Measurements from ENCODE around the gene RFK.
"Not testable (repeated sequence)": the region's sequence is repeated elsewhere in the genome, so short reads cannot be mapped to it uniquely, and the experiment has no call there.

Gene RFK

DNA sequence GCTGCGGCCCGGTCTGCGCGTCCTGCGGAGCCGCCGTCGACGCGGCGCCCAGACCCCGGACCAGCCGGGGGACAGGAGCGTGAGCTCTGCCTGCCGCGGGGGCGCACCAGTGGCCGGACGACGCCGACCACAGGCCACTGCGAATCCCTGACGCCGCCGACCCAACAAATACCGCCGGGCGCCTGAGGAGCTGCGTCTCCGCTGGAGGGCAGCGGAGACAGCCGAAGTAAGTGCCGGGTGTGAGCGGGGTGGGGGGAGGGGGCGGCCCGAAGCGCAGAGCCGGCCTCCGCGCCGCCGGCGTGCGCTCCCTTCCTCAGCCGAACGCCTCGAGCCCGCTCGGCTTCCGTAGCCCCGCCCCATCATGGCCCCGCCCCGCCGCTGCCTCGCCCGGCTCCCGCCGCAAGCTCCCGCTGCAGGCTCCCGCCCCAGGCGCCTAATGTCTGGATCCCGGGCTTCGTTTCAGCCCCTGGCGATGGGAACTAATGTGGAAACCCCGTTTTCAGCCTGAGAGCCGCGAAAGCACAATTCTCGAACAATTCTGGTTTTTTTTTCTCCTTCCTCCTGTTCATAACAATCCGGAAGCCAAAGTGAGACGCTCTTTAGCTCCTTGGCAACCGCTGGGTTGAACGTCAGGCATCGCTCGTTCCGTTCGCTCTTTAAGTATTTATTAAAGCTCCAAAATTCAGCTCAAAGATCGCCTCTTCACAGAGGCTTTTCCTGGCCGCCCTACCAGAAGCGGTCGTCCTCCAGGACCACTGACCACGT is at the start of gene RFK:
Gene RFK (minus strand): TSS at position 232 of the 765 bp plus-strand sequence. CDS start 255 bp downstream, outside the sequence.
- Histone ChIP-seq H3K36me3 (ENCODE audit: control insufficient read depth, insufficient read depth, low read length) (no peaks in the 10 kb centered on the region), H3K4me3 (ENCODE audit: low read depth, low read length) (peak within 1 kb of the TSS; percentile 96), H3K27me3 (ENCODE audit: control insufficient read depth, insufficient read depth, low read length) (peaks cover 2% of the 10 kb centered on the region), H3K9me3 (ENCODE audit: control insufficient read depth, insufficient read depth, low read length) (no peaks in the 10 kb centered on the region), H3K4me1 (ENCODE audit: control insufficient read depth, insufficient read depth, low read length) (no peaks in the 10 kb centered on the region), H3K9ac (ENCODE audit: low read depth, low read length) (peak within 1 kb of the TSS; percentile 88)

DNA sequence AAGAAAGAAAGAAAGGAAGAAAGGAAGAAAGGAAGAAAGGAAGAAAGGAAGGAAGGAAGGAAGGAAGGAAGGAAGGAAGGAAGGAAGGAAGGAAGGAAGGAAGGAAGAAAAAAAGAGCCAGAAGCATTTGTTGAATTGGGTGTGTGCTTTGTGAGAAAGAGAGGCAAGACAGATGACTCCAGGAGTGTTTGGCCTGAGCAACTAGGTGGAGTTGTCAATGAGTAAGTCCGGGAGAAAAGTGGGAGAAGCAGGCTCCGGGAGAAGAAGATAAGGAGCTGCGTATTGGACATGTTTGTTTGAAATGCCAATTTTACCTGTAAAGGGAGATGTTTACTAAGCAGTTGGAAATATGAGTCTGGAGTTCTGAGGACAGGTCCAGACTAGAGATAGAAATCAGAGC is 49.7 kb upstream of the RFK start:
- H3K27me3 ChIP-seq (ENCODE audit: control insufficient read depth, insufficient read depth, low read length): no peaks in the 10 kb centered on the region
- no peaks in the 10 kb centered on the region for H3K36me3 ChIP-seq (ENCODE audit: control insufficient read depth, insufficient read depth, low read length)
- H3K4me1 ChIP-seq (ENCODE audit: control insufficient read depth, insufficient read depth, low read length): no peaks in the 10 kb centered on the region
- no peak overlapping the region for H3K9ac ChIP-seq (ENCODE audit: low read depth, low read length)
- no peak overlapping the region for H3K4me3 ChIP-seq (ENCODE audit: low read depth, low read length)
- peaks cover 8% of the 10 kb centered on the region for H3K9me3 ChIP-seq (ENCODE audit: control insufficient read depth, insufficient read depth, low read length)

DNA sequence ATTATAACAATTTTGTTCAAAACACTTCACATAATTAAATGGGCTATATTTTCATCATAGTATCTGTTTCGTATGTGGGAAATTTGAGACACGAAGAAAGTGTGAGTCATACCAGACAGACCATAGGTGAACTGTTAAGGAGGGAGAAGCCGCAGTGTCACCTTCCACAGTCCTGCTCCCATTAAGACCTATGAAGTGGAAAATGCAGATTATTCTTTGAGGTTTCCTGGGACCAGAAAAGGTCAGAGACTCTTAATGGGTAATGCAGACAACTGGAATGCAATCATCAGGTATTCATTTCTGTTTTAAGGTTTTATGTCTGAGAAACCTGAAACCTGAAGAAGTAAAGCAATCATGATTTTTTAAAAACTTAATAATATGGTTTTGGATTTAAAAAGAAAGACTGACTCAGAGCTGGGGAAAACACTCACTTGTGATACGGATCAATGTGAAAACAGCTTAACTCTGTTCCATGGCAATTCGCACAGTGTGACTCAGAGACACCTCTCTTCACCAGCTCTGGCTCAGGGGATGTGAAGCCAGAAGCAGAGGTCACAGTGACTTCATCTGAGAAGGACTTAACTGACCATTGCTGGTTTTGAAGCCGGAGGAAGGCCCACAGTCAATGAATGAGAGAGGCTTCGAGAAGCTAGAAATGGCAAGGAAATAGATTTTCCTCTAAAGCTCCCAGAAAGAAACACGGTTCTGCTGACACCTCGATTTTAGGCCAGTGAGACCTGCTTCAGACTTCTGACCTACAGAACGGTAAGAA is 47.5 kb upstream of the RFK start:
- peaks cover 8% of the 10 kb centered on the region for H3K9me3 ChIP-seq (ENCODE audit: control insufficient read depth, insufficient read depth, low read length)
- no peaks in the 10 kb centered on the region for H3K27me3 ChIP-seq (ENCODE audit: control insufficient read depth, insufficient read depth, low read length)
- H3K36me3 ChIP-seq (ENCODE audit: control insufficient read depth, insufficient read depth, low read length): no peaks in the 10 kb centered on the region
- H3K4me1 ChIP-seq (ENCODE audit: control insufficient read depth, insufficient read depth, low read length): no peaks in the 10 kb centered on the region
- no peak overlapping the region for H3K9ac ChIP-seq (ENCODE audit: low read depth, low read length)
- H3K4me3 ChIP-seq (ENCODE audit: low read depth, low read length): no peak overlapping the region

DNA sequence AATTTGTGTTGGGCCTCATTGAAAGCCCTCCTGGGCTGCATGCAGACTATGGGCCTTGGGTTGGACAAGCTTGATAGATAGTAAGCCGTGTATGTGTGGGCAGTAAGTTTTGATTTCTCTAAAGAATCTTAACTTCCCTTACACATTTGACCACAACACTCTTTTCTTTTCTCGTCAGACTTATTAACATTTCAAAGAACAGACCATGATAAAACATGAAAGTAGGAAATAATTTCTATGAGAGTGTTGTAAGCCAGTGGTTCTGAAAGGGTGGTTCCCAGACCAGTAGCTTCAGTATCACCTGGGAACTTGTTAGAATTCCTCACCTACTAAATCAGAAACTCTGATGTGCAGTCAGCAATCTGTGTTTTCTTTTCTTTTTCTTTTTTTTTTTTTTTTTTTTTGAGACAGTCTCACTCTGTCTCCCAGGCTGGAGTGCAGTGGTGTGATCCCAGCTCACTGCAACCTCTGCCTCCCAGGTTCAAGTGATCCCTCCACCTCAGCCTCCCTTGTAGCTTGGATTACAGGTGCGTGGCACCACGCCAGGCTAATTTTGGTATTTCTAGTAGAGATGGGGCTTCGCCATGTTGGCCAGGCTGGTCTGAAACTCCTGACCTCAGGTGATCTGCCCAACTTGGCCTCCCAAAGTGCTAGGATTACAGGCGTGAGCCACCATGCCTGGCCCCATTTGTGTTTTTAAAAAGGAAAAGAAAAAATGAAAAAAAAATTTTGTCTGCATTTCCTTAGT is 44.8 kb upstream of the RFK start:
- Histone ChIP-seq H3K9ac (ENCODE audit: low read depth, low read length) (no peak overlapping the region), H3K4me3 (ENCODE audit: low read depth, low read length) (no peak overlapping the region), H3K27me3 (ENCODE audit: control insufficient read depth, insufficient read depth, low read length) (no peaks in the 10 kb centered on the region), H3K4me1 (ENCODE audit: control insufficient read depth, insufficient read depth, low read length) (no peaks in the 10 kb centered on the region), H3K36me3 (ENCODE audit: control insufficient read depth, insufficient read depth, low read length) (no peaks in the 10 kb centered on the region), H3K9me3 (ENCODE audit: control insufficient read depth, insufficient read depth, low read length) (peaks cover 5% of the 10 kb centered on the region)

DNA sequence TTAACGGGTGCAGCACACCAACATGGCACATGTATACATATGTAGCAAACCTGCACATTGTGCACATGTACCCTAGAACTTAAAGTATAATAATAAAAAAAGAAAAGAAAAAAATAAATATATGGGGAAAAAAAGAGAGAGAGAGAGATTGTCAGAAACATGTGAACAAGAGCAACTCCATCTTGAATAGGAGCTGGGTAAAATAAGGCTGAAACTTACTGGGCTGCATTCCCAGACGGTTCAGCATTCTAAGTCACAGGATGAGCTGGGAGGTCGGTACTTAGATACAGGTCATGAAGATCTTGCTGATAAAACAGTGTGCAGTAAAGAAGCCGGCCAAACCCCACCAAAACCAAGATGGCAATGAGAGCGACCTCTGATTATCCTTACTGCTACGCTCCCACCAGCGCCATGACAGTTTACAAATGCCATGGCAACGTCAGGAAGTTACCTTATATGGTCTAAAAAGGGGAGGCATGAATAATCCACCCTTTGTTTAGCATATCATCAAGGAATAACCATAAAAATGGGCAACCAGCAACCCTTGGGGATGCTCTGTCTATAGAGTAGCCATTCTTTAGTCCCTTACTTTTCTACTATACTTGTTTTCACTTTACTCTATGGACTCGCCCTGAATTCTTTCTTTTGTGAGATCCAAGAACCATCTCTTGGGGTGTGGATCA is 42.9 kb upstream of the RFK start:
- not testable (repeated sequence) for H3K9me3 ChIP-seq (ENCODE audit: control insufficient read depth, insufficient read depth, low read length); H3K4me3 ChIP-seq (ENCODE audit: low read depth, low read length); H3K4me1 ChIP-seq (ENCODE audit: control insufficient read depth, insufficient read depth, low read length); H3K36me3 ChIP-seq (ENCODE audit: control insufficient read depth, insufficient read depth, low read length); H3K27me3 ChIP-seq (ENCODE audit: control insufficient read depth, insufficient read depth, low read length); H3K9ac ChIP-seq (ENCODE audit: low read depth, low read length)

DNA sequence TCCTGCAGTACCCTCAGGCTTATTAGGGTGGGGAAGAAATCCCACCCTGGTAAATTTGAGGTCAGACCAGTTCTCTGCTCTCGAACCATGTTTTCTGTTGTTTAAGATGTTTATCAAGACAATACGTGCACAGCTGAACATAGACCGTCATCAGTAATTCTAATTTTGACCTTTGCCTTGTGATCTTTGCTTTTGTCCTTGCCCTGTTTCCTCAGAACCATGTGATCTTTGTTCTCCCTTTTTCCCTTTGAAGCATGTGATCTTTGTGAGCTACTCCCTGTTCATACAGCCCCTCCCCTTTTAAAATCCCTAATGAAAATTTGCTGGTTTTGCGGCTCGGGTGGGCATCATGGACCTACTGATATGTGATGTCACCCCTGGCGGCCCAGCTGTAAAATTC is 40.7 kb upstream of the RFK start:
- not testable (repeated sequence) for H3K36me3 ChIP-seq (ENCODE audit: control insufficient read depth, insufficient read depth, low read length); H3K4me1 ChIP-seq (ENCODE audit: control insufficient read depth, insufficient read depth, low read length); H3K4me3 ChIP-seq (ENCODE audit: low read depth, low read length); H3K9ac ChIP-seq (ENCODE audit: low read depth, low read length); H3K9me3 ChIP-seq (ENCODE audit: control insufficient read depth, insufficient read depth, low read length); H3K27me3 ChIP-seq (ENCODE audit: control insufficient read depth, insufficient read depth, low read length)

DNA sequence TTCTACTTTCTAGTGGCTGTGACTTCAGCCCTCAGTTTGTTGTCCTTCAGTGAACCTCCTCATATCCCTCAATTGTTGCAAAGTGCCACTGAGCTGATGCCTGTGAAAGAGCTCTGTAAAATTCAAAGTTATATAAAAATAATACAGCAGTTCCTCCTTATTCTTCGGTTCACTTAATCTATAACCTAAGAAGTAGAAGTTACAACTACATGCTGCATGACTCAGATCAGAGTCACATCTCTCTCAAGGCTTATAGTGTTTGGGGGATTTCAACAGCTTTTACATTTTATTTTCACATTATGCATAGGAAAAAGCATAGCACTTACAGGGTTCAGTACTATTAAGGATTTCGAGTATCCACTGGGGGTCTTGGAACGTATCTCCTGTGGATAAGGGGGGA is 39.6 kb upstream of the RFK start:
- no peaks in the 10 kb centered on the region for H3K9me3 ChIP-seq (ENCODE audit: control insufficient read depth, insufficient read depth, low read length)
- no peak overlapping the region for H3K4me3 ChIP-seq (ENCODE audit: low read depth, low read length)
- H3K4me1 ChIP-seq (ENCODE audit: control insufficient read depth, insufficient read depth, low read length): peaks cover 10% of the 10 kb centered on the region
- H3K36me3 ChIP-seq (ENCODE audit: control insufficient read depth, insufficient read depth, low read length): no peaks in the 10 kb centered on the region
- no peaks in the 10 kb centered on the region for H3K27me3 ChIP-seq (ENCODE audit: control insufficient read depth, insufficient read depth, low read length)
- H3K9ac ChIP-seq (ENCODE audit: low read depth, low read length): no peak overlapping the region

DNA sequence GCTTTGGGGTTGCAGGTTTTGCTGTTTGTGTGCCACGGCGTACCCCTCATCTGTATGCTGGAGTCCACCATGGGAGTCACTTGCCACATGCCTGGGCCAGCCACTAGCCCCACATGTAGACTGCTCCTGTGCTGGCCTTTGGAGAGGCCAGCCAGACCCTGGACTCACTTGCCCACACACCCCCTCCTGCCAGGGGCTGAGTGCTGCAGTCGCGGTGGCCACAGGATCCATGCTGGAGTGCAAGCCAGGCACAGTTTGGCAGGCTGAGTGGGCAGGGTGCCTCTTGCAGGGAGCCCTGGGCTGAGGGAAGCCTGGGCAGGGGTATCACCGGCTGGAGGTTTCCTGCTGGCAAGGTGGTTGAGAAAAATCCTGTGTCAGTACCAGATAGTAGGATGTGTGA is 39.2 kb upstream of the RFK start:
- Histone ChIP-seq H3K27me3 (ENCODE audit: control insufficient read depth, insufficient read depth, low read length) (no peaks in the 10 kb centered on the region), H3K9me3 (ENCODE audit: control insufficient read depth, insufficient read depth, low read length) (no peaks in the 10 kb centered on the region), H3K4me1 (ENCODE audit: control insufficient read depth, insufficient read depth, low read length) (peaks cover 10% of the 10 kb centered on the region), H3K4me3 (ENCODE audit: low read depth, low read length) (no peak overlapping the region), H3K9ac (ENCODE audit: low read depth, low read length) (no peak overlapping the region), H3K36me3 (ENCODE audit: control insufficient read depth, insufficient read depth, low read length) (no peaks in the 10 kb centered on the region)

DNA sequence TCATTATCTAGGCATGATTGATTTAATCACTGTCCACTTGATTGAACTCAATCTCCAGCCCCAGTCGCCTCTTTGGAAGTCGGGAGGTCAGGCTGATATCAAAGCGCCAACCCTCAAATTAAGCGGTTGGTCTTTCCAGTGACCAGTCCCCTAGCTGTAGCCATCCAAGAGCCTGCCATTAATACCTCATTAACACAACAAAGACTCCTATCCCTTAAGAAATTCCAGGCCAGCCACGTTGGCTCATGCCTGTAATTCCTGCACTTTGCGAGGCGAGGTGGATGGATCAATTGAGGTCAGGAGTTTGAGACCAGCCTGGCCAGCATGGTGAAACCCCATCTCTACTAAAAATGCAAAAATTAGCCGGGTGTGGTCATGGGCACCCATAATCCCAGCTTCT is 37.4 kb upstream of the RFK start:
- Histone ChIP-seq H3K4me3 (ENCODE audit: low read depth, low read length) (no peak overlapping the region), H3K27me3 (ENCODE audit: control insufficient read depth, insufficient read depth, low read length) (no peaks in the 10 kb centered on the region), H3K36me3 (ENCODE audit: control insufficient read depth, insufficient read depth, low read length) (no peaks in the 10 kb centered on the region), H3K9me3 (ENCODE audit: control insufficient read depth, insufficient read depth, low read length) (no peaks in the 10 kb centered on the region), H3K9ac (ENCODE audit: low read depth, low read length) (no peak overlapping the region), H3K4me1 (ENCODE audit: control insufficient read depth, insufficient read depth, low read length) (peaks cover 10% of the 10 kb centered on the region)

DNA sequence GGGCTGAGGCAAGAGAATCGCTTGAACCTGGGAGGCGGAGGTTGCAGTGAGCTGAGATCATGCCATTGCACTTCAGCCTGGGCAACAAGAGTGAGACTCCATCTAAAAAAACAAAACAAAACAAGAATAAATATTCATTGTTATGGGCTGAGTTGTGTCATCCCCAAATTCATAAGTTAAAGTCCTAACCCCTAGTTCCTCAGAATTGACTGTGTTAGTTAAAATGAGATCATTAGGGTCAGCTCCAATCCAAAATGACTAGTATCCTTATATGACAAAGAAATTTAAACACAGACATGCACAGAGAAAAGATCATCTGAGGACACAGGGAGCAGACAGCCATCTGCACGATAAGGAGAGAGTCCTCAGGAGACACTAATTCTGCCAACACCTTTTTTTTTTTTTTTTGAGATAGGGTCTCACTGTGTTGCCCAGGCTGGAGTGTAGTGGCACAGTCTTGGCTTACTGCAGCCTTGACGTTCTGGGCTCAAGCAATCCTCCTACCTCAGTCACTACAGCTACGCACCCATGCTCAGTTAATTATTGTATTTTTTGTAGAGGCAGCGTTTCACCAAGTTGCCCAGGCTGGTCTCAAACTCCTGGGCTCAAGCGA is 32.7 kb upstream of the RFK start:
- Histone ChIP-seq H3K4me1 (ENCODE audit: control insufficient read depth, insufficient read depth, low read length) (peaks cover 3% of the 10 kb centered on the region), H3K36me3 (ENCODE audit: control insufficient read depth, insufficient read depth, low read length) (no peaks in the 10 kb centered on the region), H3K4me3 (ENCODE audit: low read depth, low read length) (no peak overlapping the region), H3K9me3 (ENCODE audit: control insufficient read depth, insufficient read depth, low read length) (no peaks in the 10 kb centered on the region), H3K27me3 (ENCODE audit: control insufficient read depth, insufficient read depth, low read length) (no peaks in the 10 kb centered on the region), H3K9ac (ENCODE audit: low read depth, low read length) (no peak overlapping the region)
